Body of pancreas (tissue), 4 donors: ENCODE measurements around the gene TBX4.

Experiments
- CTCF ChIP-seq, 7 experiments: fragments of 450-650 bp in 4 of 7; fragments of 200-600 bp in 3 of 7; sonication (generic) in 3 of 7; IDR thresholded peaks; one replicate each; pipeline ENCODE4 v1.5.1; 2016 to 2019; ENCODE audit warnings: antibody characterized with exemption in 7 of 7
- POLR2A ChIP-seq, 3 donors: fragments of 450-650 bp; IDR thresholded peaks; one replicate each; pipeline ENCODE4 v1.6.1; 2016; ENCODE audit warnings: antibody characterized with exemption in 3 of 3, mild to moderate bottlenecking in 2 of 3

DNA sequence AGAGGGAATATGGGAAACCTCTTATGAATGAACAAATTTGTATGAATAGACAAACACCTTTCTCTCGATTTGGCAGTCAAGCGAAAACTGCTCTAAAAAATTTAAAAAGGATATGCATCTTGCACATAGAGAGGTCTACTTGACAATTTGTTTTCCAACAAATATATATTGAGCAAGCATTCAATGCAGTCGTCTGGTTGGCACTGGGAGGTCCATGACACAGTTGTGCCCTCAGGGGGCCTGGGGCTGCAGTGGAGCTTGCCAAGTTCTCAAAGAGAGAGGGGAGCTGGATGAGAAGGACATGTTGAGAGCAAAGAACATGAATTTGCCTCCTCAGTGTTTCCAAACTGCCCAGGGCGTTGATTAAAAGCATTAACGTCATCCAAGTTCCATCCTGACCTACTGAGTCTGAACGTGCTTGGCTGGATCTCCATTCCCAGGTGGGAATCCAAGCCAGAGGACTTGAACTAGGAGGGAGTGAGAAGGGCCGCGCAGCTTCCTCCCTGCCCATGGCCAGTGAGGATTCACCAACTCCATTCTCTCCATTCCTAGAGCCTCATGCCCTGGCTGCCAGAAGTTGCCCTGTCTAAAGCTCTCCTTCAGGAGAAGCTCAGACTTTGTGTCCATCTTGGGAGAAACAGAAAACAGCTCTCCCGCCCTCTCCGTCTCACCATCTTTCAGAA lies 28.1 kb upstream of the TBX4 start:
- no peak for TF ChIP-seq CTCF (IDR thresholded peaks at IDR 0.05)
- TF ChIP-seq POLR2A (IDR thresholded peaks at IDR 0.05) = no peak
